ENCODE measurements around the gene CEP85L. TPM values are rescaled to one million over a fixed set of nuclear protein-coding genes. Genes with fewer than 3 reads are reported as not detected.

Gene CEP85L
- total and polyA plus RNA-seq, 8 donors, result 9.2 to 13.4 (median 12.1) TPM

DNA sequence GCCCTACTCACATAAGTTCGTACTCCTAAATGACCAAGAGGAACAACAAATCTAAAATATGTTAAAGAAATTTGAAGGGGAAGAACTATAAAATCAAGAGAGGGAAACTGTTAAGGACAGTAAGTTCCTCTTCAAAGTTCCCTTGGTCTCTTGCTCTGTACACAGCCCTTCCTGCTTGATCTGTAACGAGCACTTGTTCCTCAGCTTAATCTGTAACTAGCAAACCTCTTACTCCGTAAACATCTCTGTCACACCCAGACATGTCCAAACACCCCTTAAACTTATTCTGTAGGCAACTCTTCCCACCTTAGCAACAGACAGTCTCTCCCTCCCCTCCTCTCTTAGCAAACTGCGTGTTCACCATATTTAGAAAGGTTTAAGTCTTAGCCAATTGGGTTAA is 73.4 kb downstream of the CEP85L start:
- no peak overlapping the region for H3K4me3 ChIP-seq
- TF ChIP-seq, protein P1, sequence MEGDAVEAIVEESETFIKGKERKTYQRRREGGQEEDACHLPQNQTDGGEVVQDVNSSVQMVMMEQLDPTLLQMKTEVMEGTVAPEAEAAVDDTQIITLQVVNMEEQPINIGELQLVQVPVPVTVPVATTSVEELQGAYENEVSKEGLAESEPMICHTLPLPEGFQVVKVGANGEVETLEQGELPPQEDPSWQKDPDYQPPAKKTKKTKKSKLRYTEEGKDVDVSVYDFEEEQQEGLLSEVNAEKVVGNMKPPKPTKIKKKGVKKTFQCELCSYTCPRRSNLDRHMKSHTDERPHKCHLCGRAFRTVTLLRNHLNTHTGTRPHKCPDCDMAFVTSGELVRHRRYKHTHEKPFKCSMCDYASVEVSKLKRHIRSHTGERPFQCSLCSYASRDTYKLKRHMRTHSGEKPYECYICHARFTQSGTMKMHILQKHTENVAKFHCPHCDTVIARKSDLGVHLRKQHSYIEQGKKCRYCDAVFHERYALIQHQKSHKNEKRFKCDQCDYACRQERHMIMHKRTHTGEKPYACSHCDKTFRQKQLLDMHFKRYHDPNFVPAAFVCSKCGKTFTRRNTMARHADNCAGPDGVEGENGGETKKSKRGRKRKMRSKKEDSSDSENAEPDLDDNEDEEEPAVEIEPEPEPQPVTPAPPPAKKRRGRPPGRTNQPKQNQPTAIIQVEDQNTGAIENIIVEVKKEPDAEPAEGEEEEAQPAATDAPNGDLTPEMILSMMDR (IDR thresholded peaks at IDR 0.05), result no peak
- ATAC-seq (no peak), DNase-seq (no peak)
- intact Hi-C loops (cut with DNase I), result no loop called here
- H3K27ac ChIP-seq, result no peak overlapping the region
- peaks cover 5 to 24% of the 10 kb centered on the region in 2 donors for H3K4me1 ChIP-seq
- H3K36me3 ChIP-seq, result peaks cover 0 to 12% of the 10 kb centered on the region in 2 donors
- H3K9me3 ChIP-seq, result peaks cover 0 to 67% of the 10 kb centered on the region in 2 donors
- no peaks in the 10 kb centered on the region for H3K27me3 ChIP-seq

DNA sequence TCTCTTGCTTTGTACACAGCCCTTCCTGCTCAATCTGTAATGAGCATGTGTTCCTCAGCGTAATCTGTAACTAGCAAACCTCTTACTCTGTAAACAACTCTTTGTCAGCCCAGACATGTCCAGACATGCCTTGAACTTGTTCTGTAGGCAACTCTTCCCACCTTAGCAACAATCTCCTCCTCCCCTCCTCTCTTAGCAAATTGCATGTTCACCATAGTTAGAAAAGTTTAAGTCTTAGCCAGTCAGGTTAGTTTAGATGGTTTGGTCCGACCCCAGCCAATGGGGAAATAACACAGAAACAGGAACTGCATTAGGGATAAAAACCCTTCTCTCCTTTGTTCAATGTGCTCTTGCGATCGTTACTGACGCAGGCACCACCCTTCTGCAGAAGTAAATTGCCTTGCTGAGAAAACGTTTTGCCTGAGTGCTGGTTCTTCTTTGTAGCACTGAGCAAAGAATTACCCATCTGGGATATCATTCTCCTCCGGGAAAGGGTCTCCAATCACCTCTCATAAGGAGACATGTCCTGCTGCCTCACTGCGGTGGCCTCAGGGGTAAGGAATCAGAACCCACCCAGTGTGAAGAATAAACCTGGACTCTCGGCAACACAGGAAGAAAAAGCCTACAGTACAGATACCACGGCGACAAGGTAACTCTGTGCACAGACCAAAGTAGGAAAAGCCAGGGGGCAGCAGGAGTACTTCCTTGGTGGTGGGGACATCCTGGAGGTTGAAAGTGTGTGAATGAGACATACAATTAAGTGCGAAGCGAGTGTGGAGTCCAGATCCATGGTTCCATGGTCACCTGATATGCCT is 77.1 kb downstream of the CEP85L start:
- TF ChIP-seq, protein P1 (IDR thresholded peaks at IDR 0.05), result no peak
- peaks cover 0 to 61% of the 10 kb centered on the region in 2 donors for H3K9me3 ChIP-seq

DNA sequence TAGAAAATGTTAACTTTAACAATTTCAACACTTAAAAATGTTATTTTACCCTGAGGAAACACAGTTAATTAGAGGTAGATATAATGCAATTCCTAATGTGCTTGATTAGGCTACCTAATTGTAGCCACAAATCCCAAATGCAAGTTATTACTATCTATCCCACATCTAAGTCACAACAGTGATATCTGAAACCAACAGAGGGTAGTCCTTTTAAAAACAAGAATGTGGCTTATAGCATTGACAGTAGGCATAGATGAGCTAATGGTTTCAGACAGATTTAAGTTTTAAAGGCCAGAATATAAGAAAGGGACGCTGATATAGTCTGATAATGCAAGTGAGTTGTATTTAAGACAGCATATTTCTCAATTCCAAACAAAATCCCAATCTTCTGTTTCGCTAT is 80.3 kb downstream of the CEP85L start:
- DNase-seq (no peak), ATAC-seq (no peak)
- H3K27me3 ChIP-seq, result no peaks in the 10 kb centered on the region
- TF ChIP-seq, protein P1 (IDR thresholded peaks at IDR 0.05), result no peak
- peaks cover 0 to 12% of the 10 kb centered on the region in 2 donors for H3K36me3 ChIP-seq
- H3K27ac ChIP-seq, result no peak overlapping the region
- peaks cover 0 to 30% of the 10 kb centered on the region in 2 donors for H3K9me3 ChIP-seq
- H3K4me1 ChIP-seq, result no peaks in the 10 kb centered on the region
- no peak overlapping the region for H3K4me3 ChIP-seq
- intact Hi-C loops (cut with DNase I), result no loop called here

More for the DNA sequence above, 77.1 kb downstream of the CEP85L start:
- DNase-seq (no peak), ATAC-seq (no peak)
- Histone ChIP-seq H3K36me3 (peaks cover 0 to 12% of the 10 kb centered on the region in 2 donors), H3K4me1 (no peaks in the 10 kb centered on the region), H3K27ac (no peak overlapping the region), H3K4me3 (no peak overlapping the region), H3K27me3 (no peaks in the 10 kb centered on the region)
- intact Hi-C loops (cut with DNase I), result no loop called here

DNA sequence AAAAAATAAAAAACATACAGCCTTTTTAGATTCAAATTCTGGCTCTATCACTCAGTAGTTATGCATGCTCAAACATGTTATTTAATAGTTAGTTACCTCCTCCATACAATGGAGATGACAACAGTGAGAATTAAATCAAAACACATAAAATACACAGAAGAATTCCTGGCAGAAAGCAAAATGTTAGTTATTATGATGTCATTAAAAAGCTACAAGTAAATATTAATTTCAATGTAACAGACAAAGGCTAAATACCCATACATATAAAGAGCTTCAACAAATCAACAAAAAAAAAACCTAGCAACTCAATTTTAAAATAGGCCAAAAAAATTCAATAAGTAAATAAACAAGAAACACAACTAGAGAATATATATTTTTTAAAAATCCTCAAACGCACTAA is 81.9 kb downstream of the CEP85L start:
- peaks cover 0 to 14% of the 10 kb centered on the region in 2 donors for H3K9me3 ChIP-seq
- DNase-seq (no peak), ATAC-seq (no peak)
- H3K27me3 ChIP-seq, result no peaks in the 10 kb centered on the region
- H3K4me3 ChIP-seq, result no peak overlapping the region
- no peaks in the 10 kb centered on the region for H3K4me1 ChIP-seq
- no peak overlapping the region for H3K27ac ChIP-seq
- peaks cover 0 to 10% of the 10 kb centered on the region in 2 donors for H3K36me3 ChIP-seq
- TF ChIP-seq, protein P1 (IDR thresholded peaks at IDR 0.05), result no peak
- intact Hi-C loops (cut with DNase I), result no loop called here

DNA sequence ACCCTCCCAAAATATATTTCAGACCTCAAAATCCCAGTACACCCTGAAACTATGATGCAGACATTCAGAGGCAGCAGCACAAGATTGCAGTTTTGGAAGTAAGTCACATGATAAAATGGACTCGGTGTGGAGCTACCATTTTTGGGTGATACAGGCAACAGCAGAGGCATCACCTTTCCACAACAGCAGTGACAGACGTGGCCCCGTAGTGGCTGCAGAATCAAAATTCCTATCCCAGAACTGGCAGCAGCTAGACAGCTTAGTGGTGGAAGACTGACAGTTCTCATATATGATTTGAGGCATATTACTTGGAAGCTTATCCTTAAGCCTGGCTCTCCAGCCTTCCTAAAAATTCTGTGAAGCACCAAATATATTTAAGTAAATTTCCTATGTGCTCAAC is 83.4 kb downstream of the CEP85L start:
- DNase-seq (no peak), ATAC-seq (no peak)
- Histone ChIP-seq H3K27me3 (no peaks in the 10 kb centered on the region), H3K27ac (no peak overlapping the region), H3K4me3 (no peak overlapping the region), H3K4me1 (no peaks in the 10 kb centered on the region), H3K36me3 (peaks cover 0 to 3% of the 10 kb centered on the region in 2 donors), H3K9me3 (no peaks in the 10 kb centered on the region)
- intact Hi-C loops (cut with DNase I), result no loop called here
- TF ChIP-seq, protein P1 (IDR thresholded peaks at IDR 0.05), result no peak

All from left lung (tissue), 10 donors.